Motor neuron (in vitro differentiated cells): ENCODE data around the gene MXI1. TPM values are rescaled to one million over a fixed set of nuclear protein-coding genes. Genes with fewer than 3 reads are reported as not detected.

ENCODE experiments used
- total RNA-seq, 8 experiments: library from RNA; unstranded; fragments of 300-600 nt; gene quantifications; 2 replicates each; pipeline versions ENCODE4 v1.2.3 to v1.2.4, GENCODE V29; 2022

The MXI1 gene
- total RNA-seq, 8 experiments from 2014 or later = 15.5 to 58.2 (median 34.2) TPM

Other genes starting within 250 kb of the MXI1 start
- 100 to 1,000 TPM in 4 of 8 experiments, 10 to 100 TPM in 4; 18.3 to 251 (median 67.4) TPM for gene ADD3, start 199.6 kb upstream of the MXI1 start, total RNA-seq
- gene SMNDC1, start 97.3 kb downstream of the MXI1 start, total RNA-seq = 10 to 100 TPM in 7 of 8 experiments, 1 to 10 TPM in 1; 8.3 to 24.0 (median 12.5) TPM